GM21360 (cell line): Measurements from ENCODE around the gene CDK12.
"Not testable (repeated sequence)": the region's sequence is repeated elsewhere in the genome, so short reads cannot be mapped to it uniquely, and the experiment has no call there.

Experiments
- ATAC-seq: cut with Tn5 transposase; IDR thresholded peaks from one replicate; pipeline ENCODE4 v1.9.1; 2021; ENCODE audit warnings: mild to moderate bottlenecking, moderate library complexity; ENCODE audit not compliant: unreplicated experiment

CDK12 gene

GRCh38 chr17:39496921-39497320 lies 35.6 kb downstream of the CDK12 start:
- ATAC-seq, result not testable (repeated sequence)

GRCh38 chr17:39507511-39507910 lies 46.2 kb downstream of the CDK12 start:
- ATAC-seq, result no peak

DNA sequence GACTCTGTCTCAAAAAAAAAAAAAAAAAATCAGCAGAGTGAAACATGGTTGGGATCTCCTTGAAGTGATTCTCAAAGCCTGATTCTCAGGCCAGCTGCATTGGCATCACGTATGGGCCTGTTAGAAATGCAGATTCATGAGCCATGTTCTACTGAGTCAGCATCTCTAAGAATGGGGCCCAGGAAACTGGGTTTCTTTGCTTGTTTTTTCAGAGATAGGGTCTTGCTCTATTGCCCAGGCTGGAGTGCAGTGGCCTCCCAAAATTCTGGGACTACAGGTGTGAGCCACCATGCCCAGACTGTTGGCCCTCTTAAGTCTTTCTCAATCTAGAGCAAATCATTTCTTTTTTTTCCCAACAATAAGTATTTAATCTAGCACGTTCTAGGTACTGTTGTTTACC lies 47.7 kb downstream of the CDK12 start:
- no peak for ATAC-seq

DNA sequence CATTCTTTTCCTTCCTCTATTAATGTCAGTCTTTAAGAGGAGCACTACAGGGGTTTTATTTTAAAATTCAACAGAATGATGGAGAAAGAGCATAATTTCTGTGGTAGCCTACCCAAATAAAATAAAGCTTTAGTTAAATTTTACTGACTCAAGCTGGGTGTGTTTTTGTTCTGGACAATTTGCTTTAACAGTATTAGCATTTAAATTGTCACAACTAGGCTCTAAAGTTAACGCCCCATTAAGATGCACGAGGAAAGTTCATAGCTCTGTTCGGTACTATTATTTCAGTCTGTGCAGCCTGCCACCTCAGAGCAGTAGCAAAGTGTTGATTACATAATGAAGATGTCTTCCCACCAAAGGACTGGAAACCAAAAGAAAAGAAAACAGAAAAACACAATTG lies 52.0 kb downstream of the CDK12 start:
- ATAC-seq, result no peak

DNA sequence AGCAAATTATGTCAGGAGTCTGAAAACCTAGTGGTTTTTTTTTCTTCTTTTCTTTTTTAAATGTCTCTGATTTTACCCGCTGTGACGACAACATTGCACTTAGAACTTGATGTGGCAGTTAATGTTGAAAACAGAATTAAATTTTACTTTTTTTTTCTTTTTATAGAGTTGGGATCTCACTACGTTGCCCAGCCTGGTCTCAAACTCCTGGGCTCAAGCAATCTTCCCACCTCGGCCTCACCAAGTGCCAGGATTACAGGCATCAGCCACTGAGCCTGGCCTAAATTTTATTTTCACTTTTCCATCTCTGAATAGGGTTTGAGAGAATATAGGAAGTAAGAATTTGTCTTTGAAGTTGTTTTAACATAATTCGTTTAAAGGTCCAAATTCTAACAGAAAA lies 52.6 kb downstream of the CDK12 start:
- ATAC-seq, result no peak

- ATAC-seq, result no peak
Observed at GRCh38 chr17:39517224-39517623, 55.9 kb downstream of the CDK12 start.

GRCh38 chr17:39525801-39526506 lies 64.7 kb downstream of the CDK12 start:
- ATAC-seq, result no peak

DNA sequence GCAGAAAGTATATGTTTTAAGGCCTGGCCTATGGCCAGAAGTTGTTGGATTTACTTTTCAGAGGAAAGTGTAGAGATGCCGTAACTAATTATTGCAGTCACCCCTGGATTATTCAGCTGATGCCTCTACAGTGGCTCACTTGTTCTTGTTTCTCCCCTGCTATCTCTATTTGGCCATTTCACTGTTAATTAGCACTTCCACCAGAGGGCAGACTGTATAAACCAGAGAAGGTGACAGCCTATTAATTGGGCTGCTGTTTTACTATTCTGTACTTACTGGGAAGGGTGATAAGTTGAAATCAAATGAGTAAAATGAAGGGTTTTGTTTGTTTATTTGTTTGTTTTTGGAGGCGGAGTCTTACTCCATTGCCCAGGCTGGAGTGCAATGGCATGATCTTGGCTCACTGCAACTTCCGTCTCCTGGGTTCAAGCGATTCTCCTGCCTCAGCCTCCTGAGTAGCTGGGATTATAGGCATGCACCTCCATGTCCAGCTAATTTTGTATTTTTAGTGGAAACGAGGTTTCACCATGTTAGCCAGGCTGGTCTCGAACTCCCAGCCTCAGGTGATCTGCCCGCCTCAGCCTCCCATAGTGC lies 66.0 kb downstream of the CDK12 start:
- ATAC-seq, result no peak

- no peak for ATAC-seq
Observed at GRCh38 chr17:39529455-39529854, 68.2 kb downstream of the CDK12 start.

GRCh38 chr17:39530513-39530912 lies 69.2 kb downstream of the CDK12 start:
- ATAC-seq, result no peak

DNA sequence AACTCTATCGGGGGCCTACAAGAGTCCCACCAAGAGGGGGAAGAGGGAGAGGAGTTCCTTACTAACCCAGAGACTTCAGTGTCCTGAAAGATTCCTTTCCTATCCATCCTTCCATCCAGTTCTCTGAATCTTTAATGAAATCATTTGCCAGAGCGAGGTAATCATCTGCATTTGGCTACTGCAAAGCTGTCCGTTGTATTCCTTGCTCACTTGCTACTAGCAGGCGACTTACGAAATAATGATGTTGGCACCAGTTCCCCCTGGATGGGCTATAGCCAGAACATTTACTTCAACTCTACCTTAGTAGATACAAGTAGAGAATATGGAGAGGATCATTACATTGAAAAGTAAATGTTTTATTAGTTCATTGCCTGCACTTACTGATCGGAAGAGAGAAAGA lies 70.0 kb downstream of the CDK12 start:
- no peak for ATAC-seq

DNA sequence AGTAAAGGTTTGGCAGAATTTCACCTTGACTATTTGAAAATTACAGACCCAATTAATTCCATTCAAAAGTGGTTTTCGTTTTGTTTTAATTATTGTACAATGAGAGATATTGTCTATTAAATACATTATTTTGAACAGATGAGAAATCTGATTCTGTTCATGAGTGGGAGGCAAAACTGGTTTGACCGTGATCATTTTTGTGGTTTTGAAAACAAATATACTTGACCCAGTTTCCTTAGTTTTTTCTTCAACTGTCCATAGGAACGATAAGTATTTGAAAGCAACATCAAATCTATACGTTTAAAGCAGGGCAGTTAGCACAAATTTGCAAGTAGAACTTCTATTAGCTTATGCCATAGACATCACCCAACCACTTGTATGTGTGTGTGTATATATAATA lies 72.6 kb downstream of the CDK12 start:
- no peak for ATAC-seq

GRCh38 chr17:39534768-39535405 lies 73.6 kb downstream of the CDK12 start:
- ATAC-seq, result no peak

- ATAC-seq, result no peak
Observed at GRCh38 chr17:39536468-39536867, 75.2 kb downstream of the CDK12 start.

GRCh38 chr17:39537364-39537763 lies 76.1 kb downstream of the CDK12 start:
- ATAC-seq, result not testable (repeated sequence)

GRCh38 chr17:39538866-39539265 lies 77.6 kb downstream of the CDK12 start:
- no peak for ATAC-seq

DNA sequence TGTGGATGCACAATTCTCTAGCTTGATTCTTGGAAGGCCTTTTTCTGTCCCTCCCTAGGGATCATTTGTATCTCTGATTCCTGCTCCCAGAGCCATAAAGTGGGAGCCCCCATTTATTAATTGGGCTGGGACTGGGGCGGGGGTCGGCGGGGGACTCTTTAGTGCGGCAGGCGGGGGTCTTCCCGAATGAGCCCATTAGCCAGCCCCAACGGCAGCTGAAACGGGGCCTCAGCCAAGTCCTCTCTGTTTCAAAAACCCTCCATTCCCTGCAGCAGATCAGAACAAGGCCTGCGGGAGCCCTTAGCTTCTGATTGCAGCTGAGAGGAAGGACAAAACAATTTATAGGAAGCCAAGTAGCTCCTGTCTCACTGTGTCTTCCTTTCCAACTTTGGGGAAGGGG lies 79.3 kb downstream of the CDK12 start:
- ATAC-seq, result no peak

GRCh38 chr17:39541652-39542051 lies 80.4 kb downstream of the CDK12 start:
- no peak for ATAC-seq

DNA sequence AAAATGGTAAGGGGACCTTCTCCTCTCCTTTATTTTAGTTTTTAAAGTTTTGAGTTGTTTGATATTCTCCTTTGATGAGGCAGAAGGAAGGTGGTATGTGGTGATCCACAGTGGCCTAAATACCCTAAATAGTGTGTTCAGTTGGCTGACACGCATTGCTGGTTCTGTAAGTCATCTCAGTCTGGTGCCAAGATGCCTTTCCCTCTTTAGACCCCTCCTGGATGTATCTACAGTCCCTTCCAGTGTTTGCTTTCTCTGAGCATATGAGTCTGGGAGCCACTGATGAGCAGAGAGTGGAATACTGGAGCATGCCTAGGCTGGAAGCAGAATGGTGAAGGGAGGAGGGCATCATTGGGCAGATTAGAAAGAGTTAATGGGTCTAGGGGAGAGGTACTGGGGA lies 81.9 kb downstream of the CDK12 start:
- ATAC-seq, result no peak

DNA sequence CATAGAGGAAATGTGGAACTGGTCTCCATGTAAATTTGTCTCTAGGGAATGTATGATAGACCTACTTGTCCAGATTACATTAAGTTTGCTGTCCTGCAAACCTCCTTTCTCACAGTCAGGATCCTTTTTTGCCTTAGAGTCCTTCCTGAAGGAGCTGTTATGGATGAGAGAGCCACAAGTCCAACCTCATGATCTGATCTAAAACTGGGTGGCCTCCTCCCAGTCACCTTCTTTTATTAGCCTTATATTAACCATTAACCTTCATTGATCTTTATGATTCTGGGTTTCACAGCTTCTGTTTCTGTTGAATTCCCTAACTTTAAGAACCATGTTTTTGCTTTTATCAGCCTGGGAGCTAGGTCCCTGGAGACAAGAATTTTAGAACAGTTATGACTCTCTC lies 82.4 kb downstream of the CDK12 start:
- ATAC-seq, result no peak

DNA sequence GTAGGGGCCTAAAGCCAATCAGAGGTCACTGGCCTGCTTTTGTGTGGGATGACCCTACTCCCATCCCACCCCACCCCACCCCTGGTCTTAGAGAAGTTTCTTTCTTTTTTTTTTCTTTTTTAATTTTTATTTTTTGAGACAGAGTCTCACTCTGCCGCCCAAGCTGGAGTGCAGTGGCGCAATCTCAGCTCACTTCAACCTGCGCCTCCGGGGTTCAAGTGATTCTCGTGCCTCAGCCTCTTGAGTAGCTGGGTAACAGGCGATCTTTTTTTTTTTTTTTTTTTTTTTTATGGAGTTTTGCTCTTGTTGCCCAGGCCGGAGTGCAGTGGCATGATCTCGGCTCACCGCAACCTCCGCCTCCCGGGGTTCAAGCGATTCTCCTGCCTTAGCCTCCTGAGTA lies 83.1 kb downstream of the CDK12 start:
- ATAC-seq, result not testable (repeated sequence)

DNA sequence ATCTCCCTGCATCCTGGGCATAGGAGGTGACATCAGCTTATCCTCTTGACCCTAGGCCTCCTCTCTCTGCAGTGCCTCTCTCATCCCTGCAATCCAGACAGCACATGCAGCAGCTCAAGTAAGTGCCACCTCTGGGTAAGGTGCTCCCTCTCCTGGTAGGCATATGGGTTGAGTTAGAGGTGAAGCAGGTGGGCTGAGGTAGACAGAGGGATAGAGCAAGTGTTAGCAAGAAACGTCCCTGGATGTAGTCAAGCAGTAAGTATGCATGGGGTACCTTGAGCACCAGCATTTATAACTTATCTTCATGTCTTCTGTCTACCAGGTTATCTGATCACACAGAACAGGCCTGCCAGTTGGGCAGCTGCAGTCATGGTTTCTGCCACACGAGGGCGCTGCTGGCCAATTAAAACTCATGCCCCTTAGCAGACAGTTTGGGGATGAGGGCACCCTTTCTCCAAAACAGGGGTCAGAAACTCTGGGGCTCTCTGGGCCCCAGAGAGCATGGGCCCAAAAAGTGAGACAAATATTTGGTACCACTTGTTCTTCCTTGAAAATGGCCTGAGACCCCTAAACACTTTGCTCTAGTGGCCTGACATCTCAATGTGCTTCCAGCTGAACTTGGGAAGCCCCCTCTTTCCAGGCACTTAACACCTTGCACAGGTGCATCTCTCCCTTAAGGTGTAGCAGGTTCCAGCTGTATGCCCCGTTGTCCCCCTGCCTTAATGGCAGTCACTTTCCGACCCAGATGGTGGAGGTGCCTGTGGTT lies 86.6 kb downstream of the CDK12 start:
- no peak for ATAC-seq
